HG03097 (cell line): ENCODE results near the gene FRMD7.
"Not testable (repeated sequence)": the region's sequence is repeated elsewhere in the genome, so short reads cannot be mapped to it uniquely, and the experiment has no call there.

Source experiments
- ATAC-seq: cut with Tn5 transposase; IDR thresholded peaks from one replicate; pipeline ENCODE4 v1.9.1; 2021; ENCODE audit not compliant: unreplicated experiment, low FRiP score

Gene FRMD7, protein sequence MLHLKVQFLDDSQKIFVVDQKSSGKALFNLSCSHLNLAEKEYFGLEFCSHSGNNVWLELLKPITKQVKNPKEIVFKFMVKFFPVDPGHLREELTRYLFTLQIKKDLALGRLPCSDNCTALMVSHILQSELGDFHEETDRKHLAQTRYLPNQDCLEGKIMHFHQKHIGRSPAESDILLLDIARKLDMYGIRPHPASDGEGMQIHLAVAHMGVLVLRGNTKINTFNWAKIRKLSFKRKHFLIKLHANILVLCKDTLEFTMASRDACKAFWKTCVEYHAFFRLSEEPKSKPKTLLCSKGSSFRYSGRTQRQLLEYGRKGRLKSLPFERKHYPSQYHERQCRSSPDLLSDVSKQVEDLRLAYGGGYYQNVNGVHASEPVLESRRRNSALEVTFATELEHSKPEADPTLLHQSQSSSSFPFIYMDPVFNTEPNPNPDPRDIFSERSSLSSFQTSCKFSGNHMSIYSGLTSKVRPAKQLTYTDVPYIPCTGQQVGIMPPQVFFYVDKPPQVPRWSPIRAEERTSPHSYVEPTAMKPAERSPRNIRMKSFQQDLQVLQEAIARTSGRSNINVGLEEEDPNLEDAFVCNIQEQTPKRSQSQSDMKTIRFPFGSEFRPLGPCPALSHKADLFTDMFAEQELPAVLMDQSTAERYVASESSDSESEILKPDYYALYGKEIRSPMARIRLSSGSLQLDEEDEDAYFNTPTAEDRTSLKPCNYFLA

DNA sequence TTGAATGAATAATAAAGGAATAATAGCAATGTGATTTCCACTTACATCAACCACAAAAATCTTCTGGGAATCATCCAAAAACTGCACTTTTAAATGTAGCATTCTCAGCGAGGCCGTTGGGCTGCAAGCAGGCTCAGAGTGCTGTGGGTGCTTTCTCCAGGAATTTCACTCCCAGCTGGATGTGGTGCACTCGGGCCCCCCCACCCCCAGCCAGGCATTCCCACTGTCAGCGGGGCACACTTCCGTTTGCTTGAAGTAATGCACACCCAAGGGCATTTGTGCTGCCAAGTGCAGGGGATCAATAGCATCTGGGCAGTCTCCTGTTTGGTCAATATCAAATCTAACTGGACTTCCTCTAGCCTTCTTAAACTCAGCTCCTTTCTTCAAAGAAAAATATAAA is at the start of gene FRMD7:
TSS of gene FRMD7 (minus strand) at position 278 of the 400 bp plus-strand sequence. CDS start at position 102, 176 bp downstream.
- ATAC-seq, result no peak

DNA sequence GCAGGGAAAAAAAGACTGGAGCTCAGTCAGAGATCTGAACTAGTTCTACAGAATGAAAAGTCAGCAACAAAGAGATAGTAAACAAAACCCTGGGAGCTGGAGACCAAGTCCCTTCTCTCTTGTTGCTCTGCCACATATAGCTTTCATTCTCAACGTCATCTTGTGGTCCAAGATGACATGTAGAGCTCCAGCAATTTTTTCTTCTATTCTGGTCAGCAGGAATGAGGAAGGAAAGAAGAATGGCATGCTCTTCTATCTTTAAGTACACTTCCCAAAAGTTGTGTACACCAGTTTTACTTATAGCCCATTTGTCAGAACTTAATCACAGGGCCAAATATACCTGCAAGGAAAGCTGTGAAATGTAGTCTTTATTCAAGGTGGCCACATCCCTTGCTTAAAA is 45.8 kb upstream of the FRMD7 start:
- no peak for ATAC-seq

DNA sequence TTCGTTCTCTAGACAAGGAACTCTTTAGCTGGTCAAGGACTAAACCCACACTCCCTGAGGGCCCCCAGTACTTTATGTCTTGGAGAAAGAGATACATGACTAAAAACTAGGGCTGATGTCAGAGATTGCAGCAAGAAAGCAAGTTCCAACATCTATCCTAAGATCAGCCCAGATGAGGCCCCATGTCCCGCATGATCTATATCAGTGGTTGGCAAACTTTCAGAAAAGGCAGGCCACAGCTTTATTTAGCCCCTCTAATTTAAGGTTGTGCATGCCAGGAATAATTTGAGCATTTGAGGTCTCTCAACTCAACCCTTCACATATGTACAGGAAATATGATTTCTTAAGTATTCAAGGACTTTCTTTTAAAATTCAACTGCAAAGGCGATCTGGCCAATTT is 44.1 kb upstream of the FRMD7 start:
- ATAC-seq, result no peak

DNA sequence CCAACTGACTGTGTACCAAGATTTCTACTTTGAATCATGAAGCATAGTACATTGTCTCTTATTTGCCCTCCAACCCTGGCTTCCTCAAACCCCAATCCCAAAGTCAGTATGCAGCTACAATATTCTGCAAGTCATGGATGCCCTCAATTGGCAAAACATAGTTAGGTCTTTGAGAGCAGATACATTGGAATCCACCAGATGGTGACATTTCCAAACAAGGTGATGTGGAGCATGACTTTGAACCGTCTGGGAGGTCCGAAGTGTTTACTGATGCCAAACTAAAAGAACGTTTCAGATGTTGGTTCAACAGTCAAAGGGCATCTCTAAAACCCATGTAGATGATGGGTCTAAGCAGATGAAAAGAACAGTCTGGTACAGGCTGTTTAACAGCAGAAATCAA is 43.7 kb upstream of the FRMD7 start:
- no peak for ATAC-seq

DNA sequence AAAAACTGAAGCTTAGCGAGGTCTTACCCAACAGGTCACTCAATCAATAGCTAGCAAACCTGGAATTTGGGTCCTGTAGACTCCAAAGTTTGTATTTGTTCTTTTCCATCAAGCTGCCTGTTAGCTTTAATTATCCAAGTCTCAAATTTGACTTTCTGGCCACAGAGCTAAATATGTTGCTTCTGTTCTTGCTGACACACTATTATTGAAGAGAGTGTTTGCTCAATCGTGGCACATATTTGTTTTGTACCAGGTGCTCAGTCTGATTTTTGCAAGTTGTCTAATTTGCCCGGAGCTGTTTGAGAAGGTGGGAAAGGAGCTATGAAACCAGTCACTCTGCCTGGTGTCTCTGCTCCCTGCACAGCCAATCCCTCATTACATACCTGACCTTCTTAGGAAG is 41.7 kb upstream of the FRMD7 start:
- ATAC-seq, result no peak

DNA sequence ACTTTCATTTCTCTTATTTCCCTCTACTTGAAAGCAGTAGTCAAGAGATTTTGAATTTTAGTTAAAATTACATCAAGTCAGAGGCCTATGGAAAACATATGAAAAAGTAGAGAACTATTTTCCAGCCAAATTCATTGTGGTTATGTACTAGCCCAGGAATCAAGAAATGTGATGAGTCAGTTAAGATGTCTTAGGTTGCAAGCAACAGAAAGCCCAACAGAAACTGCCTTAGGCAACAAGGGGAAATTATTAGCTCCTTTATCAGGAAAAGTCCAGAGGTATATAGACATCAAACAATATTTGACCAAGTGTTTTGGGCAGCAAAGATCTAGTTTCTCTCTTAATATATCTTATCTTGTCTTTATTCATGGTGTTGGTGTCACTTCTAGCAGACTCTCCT is 37.8 kb upstream of the FRMD7 start:
- no peak for ATAC-seq

DNA sequence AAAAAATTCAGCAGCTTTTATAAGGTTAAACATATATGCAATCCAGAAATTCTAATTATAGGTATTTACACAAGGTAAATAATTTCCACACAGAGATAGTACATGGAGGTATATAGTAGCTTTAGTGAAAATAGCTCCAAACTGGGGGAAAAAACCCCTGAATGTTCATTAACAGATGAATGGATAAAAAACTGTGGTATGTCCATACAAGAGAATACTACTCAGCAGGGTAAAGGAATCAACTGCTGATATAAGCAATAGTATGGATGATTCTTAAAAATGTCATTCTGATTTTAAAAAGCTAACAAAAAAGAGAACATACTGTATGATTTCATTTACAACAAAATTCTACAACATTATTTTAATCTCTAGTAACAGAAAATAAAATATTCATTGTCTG is 37.2 kb upstream of the FRMD7 start:
- no peak for ATAC-seq

DNA sequence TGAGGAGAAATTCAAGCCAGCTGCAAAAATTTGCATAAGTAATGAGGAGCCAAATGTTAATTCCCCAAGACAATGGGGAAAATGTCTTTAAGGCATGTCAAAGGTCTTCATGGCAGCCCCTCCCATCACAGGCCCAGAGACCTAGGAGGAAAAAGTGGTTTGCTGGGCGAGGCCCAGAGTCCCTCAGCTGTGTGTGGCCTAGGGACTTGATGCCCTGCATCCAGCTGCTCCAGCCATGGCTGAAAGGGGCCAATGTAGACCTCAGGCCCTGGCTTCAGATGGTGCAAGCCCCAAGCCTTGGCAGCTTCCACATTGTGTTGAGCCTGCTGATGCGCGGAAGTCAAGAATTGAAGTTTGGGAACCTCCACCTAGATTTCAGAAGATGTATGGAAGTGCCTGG is 35.3 kb upstream of the FRMD7 start:
- ATAC-seq, result not testable (repeated sequence)

DNA sequence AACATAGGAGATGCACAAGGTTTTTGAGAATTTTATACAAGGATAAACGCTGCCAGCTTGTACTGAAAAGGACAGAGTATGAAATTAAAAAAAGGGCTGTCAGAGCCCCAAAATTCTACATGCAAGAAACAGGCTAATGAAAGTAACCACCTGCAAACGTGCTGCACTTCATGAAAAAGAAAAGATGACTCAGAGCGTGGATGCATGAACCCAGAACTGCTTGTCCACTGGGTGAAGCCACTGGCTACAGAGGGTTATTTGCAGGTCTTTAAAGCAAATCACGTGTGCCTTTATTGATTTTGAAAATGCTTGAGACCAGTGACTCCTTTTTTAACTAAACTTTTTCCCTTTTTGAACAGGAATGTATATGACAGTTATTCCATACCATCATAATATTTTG is 25.3 kb upstream of the FRMD7 start:
- ATAC-seq, result no peak

DNA sequence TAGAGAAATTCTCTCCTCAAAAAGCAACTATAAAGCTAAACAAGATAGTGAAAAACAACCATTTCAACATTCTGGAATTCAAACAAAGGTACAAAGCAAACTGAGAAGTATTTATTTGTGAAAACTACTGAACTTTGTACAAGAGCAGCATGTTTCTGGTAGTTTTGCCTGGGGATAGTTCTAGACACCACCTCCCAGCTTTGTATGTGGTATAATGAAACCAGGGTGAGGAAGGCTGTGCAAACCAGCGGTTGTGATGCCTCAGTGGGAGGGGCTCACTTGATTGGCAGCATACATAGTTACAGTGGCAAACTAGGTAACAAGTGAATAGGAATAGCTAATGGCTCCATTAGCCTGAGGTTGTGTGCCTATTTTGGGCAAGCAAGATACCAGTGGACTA is 18.6 kb upstream of the FRMD7 start:
- no peak for ATAC-seq

DNA sequence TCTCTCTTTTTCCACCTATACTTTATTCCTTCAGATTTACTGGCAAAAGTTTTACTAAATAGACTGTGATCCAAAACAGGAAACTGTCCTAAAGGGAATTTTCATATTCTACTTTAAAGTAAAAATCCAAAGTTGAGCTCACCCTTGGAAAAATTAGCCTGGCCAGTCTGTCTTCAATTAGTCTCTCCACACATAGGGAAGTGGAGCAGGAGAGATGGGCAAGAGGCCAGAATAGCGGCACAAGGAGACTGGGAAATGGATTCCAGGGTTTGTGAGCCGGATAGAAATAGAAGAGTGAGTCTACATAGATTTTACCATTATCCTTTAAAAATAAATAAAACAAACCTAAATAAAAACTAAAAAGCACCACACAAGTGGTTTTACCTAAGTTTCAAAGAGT is 16.2 kb upstream of the FRMD7 start:
- no peak for ATAC-seq

DNA sequence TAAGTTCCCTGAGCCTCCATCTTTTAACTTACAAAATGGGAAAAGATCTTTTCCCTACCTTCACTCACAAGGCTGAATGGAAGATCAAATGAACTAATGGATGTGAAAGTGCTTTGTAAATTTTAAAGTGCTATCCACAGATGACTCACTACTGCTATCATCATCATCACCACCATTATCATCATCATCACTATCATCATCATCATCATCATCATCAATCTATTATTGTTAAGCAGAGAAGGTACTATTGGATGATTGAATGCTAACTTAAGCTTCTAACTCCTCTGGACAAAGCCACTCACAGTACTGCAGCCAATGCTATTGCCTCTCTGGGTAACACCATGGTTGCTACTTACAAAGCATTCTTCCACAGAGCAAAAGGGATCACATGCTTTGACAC is 1.9 kb downstream of the FRMD7 start:
- no peak for ATAC-seq

DNA sequence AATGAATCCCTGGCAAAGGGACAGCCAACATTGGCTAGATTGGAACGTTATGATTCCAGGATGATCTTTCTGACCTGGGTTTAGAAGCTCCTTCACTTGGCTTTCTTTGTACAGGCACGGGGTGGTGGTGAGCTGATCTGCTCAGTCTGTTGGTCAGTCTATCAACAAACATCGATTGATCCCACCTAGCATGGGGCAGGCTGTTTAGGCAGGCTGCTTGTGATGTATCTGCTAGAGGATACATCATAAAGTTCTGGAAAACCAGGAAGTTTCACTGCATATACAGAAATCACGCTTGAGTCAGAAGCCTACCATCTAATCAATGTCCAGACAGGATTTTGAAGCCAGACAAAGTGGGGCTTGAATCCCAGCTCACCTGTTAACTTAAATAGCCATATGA is 6.9 kb downstream of the FRMD7 start:
- ATAC-seq, result no peak

DNA sequence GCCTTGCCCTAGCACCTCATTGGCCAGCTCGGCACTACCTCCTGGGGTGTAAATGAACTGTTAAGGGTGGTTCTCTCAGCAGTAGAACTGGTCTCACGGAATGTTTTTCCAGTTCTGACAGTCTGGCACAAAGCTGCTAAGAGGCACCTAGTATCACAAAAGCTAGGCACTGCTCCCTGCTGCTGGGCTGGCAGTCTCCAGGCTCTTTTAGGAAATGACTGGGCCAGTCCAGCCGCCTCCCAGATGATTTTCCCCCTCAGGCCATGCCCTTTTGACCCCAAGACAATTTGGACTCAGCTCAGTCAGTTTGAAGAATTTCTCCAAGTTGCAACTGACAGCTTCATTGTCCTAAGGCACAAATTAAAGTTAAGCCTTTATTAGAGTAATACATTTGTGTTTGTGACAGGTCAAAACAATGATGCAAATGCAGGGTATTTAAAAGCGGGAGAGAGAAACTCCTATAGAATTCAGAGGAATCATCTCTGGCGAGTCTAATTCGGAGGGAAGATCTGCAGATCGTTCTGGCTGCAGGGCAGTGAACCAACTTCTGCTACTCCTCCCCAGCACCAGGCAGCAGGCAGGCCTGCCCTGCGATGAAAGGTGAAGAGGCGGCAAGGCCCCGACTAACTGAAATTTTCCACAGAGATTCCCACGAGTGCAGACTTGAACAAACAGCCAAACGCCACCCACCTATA is 7.9 kb downstream of the FRMD7 start:
- no peak for ATAC-seq

DNA sequence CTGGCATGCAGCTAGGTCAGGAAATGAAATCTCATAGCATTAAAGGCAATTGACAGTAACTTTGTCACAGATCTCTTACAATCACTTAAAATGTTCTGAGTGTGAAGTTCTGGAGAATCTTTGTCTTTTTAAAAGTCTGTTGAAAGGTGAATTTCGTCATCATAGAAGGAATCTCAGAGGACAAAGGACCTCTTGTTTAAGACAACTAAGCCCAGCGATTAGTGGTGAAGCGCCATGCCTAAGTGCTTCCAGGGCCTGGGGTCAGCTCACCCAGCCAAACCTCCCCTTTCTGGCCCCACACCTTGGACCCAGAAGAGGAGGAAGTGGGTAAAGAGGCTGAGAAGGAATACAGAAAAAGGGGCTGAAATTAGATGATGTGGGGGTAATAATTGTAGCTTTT is 8.5 kb downstream of the FRMD7 start:
- ATAC-seq, result no peak

DNA sequence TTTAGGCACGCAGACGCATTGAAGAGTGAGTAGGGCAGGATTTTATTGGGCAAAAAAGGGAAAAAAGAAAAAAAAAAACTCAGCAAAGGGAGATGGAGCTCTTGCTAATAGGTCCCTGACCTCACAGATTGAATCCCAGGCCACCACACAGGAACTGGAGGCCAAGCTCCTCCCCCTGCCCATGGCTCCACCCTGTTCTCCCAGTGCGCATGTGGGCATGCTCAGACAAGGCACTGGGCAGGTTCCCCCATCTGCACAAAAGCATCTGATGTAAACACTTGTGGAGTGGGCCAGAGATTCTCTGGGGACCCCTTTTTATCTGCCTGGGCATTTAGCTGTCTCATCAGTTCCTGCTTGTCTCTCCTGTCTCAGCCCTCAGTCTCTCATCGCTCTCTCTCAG is 9.5 kb downstream of the FRMD7 start:
- no peak for ATAC-seq

DNA sequence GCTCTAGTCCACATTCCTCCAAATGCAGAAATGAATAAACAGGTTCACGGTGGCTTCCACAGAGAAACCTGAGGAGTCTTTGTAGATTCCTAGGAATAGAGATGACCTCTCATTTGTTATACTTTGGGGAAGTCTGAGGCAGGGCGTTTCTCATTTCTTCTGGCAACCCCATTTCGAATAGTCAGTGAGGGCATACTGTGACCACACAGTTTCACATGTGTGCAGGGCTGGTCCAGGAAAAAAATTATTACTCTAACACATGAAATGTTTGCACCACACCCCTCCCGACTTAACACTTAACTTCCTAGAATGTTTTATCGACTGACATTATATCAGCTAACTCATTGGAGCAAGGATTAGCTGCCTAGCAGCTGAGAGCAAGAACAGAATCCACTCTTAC is 12.0 kb downstream of the FRMD7 start:
- ATAC-seq, result no peak

DNA sequence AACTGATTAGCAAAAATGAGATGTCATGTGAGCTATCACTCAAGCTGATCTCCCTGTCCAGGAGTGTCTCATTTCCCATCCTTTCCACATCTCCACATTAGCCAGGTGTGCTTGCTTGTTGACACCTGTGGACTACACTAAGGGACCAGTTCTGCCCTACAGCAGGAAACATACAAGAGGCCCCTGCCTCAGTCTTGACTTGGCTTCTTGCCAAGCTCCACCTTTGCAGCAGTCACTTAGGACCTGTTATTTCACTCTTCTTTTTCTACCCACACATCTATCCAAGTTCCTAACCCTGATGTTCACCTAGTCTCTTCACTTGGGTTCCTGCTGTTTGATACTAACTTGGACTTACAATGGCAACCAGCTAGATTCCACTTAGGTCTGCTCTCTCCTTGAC is 13.2 kb downstream of the FRMD7 start:
- ATAC-seq, result no peak

DNA sequence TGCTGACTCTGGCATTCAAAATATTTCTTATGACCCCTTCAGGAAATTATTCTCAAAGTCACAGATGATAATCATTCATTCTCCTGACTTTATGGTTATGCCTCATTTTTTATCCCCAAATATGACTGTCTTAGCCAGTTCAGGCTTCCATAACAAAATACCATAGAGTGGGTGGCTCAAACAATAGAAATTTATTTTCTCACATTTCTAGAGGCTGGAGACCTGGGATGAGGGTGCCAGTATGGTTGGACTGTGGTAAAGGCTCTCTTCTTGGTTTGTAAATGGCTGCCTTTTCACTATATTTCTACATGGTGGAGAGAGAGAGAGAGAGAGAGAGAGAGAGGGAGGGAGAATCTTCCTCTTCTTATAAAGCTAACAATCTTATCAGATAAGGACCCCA is 20.5 kb downstream of the FRMD7 start:
- no peak for ATAC-seq

DNA sequence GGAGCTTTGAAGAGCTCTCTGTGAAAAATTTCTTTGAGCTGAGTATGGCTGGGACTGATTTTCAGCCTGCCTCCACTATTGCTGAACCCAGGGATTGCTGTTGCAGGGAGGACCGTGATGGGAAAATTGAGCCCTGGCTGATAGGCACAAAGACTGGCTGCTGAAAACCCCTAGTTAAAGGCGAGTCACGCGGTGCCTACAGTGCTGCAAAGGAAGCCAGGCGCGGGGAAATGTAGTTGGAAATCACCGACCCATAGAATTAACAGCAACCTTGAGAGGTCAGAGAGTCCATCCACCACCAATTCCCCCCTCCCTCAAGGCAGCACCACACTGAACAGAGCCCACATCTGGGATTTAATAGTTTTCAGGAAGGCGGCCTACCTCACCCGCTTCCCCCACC is 26.0 kb downstream of the FRMD7 start:
- ATAC-seq, result no peak

DNA sequence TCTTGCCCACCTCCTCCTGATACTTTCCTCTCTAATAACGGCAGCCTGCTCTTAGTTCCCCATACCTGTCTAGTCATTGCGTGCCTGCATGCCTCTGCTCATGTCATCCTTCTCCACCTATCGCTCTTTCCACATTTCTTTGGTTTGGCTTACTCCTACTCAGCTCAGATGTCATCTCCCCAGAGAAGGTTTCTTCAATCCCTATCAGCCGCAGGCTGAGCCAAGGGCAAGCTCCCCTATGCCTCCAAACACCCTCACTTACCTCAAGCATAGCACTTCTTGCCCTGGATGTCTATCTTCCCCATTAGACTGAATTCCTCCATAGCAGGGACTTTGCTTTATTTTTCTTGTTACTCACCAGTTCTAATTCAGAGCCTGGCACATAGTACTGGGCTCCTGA is 26.6 kb downstream of the FRMD7 start:
- no peak for ATAC-seq

DNA sequence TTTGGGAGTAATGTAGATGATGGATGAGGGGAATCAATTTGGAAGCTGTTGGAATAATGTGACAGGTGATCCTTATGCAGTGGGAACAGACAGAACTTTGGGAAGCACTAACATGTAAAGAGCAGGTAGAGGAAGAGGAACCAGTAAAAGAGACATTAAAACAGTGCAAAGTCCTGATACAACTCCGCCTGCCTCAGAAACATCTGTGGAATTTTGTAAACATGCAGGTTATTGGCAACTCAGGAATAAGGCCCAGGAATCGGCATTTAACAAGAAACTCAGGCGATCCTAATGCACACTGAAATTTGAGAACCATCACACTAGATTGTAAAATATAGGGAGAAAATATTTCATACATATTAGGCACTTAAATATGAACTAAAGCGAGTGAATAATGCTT is 29.1 kb downstream of the FRMD7 start:
- ATAC-seq, result not testable (repeated sequence)
